ENCODE data around the gene ZNF746. TPM values are rescaled to one million over a fixed set of nuclear protein-coding genes. Genes with fewer than 3 reads are reported as not detected.
A peak's percentile ranks its signal among the peaks of the same experiment; 100 is the strongest.

ZNF746 gene
- total RNA-seq, 1 donor from 2014 or later: 20.2 TPM

- TF ChIP-seq CTCF (conservative IDR thresholded peaks at IDR 0.05): no peak
- H3K27ac Mint-ChIP-seq: peak overlapping the region; percentile 17
- H3K4me3 Mint-ChIP-seq: peak overlapping the region; percentile 58
- H3K27me3 Mint-ChIP-seq: peaks cover 9% of the 10 kb centered on the region
- no peaks in the 10 kb centered on the region for H3K36me3 Mint-ChIP-seq
- H3K9me3 Mint-ChIP-seq: peaks cover 6% of the 10 kb centered on the region
- peaks cover 17% of the 10 kb centered on the region for H3K4me1 Mint-ChIP-seq (ENCODE audit: unreplicated experiment)
- DNase-seq (ENCODE audit: extremely low spot score, unreplicated experiment): no peak
Measured at GRCh38 chr7:149462101-149462520, 35.5 kb downstream of the ZNF746 start.

GRCh38 chr7:149460493-149461277 lies 36.9 kb downstream of the ZNF746 start, which contains the start of gene ZNF777:
TSS of gene ZNF777 (minus strand) at chr7:149461062. CDS start at chr7:149456022, 5,040 bp downstream.
- DNase-seq (ENCODE audit: extremely low spot score, unreplicated experiment): peak; percentile 81
- Mint-ChIP-seq H3K9me3 (no peaks in the 10 kb centered on the region), H3K27ac (peak within 1 kb of the TSS; percentile 79), H3K4me3 (peak within 1 kb of the TSS; percentile 92), H3K27me3 (peaks cover 9% of the 10 kb centered on the region), H3K4me1 (ENCODE audit: unreplicated experiment) (peaks cover 21% of the 10 kb centered on the region), H3K36me3 (peaks cover 4% of the 10 kb centered on the region)
- peak; percentile 70 for TF ChIP-seq CTCF (conservative IDR thresholded peaks at IDR 0.05)

- H3K27ac Mint-ChIP-seq: no peak overlapping the region
- H3K36me3 Mint-ChIP-seq: peaks cover 6% of the 10 kb centered on the region
- H3K9me3 Mint-ChIP-seq: no peaks in the 10 kb centered on the region
- no peak overlapping the region for H3K4me3 Mint-ChIP-seq
- H3K4me1 Mint-ChIP-seq (ENCODE audit: unreplicated experiment): peaks cover 22% of the 10 kb centered on the region
- TF ChIP-seq CTCF (conservative IDR thresholded peaks at IDR 0.05): no peak
- DNase-seq (ENCODE audit: extremely low spot score, unreplicated experiment): peak; percentile 71
- peaks cover 9% of the 10 kb centered on the region for H3K27me3 Mint-ChIP-seq
Measured at GRCh38 chr7:149459540-149460452, 37.8 kb downstream of the ZNF746 start.

- TF ChIP-seq CTCF (conservative IDR thresholded peaks at IDR 0.05): no peak
- H3K27me3 Mint-ChIP-seq: peaks cover 5% of the 10 kb centered on the region
- no peak overlapping the region for H3K27ac Mint-ChIP-seq
- peaks cover 22% of the 10 kb centered on the region for H3K4me1 Mint-ChIP-seq (ENCODE audit: unreplicated experiment)
- H3K9me3 Mint-ChIP-seq: no peaks in the 10 kb centered on the region
- peak overlapping the region; percentile 81 for H3K4me3 Mint-ChIP-seq
- DNase-seq (ENCODE audit: extremely low spot score, unreplicated experiment): no peak
- peaks cover 7% of the 10 kb centered on the region for H3K36me3 Mint-ChIP-seq
Measured at GRCh38 chr7:149459201-149459539, 38.4 kb downstream of the ZNF746 start.

GRCh38 chr7:149458235-149458634 lies 39.4 kb downstream of the ZNF746 start:
- peak; percentile 36 for DNase-seq (ENCODE audit: extremely low spot score, unreplicated experiment)
- peak overlapping the region; percentile 70 for H3K27ac Mint-ChIP-seq
- no peaks in the 10 kb centered on the region for H3K9me3 Mint-ChIP-seq
- peak overlapping the region; percentile 81 for H3K4me3 Mint-ChIP-seq
- peaks cover 22% of the 10 kb centered on the region for H3K4me1 Mint-ChIP-seq (ENCODE audit: unreplicated experiment)
- H3K27me3 Mint-ChIP-seq: peaks cover 5% of the 10 kb centered on the region
- peaks cover 7% of the 10 kb centered on the region for H3K36me3 Mint-ChIP-seq
- no peak for TF ChIP-seq CTCF (conservative IDR thresholded peaks at IDR 0.05)
